ENCODE results near the gene OPALIN.

OPALIN gene

DNA sequence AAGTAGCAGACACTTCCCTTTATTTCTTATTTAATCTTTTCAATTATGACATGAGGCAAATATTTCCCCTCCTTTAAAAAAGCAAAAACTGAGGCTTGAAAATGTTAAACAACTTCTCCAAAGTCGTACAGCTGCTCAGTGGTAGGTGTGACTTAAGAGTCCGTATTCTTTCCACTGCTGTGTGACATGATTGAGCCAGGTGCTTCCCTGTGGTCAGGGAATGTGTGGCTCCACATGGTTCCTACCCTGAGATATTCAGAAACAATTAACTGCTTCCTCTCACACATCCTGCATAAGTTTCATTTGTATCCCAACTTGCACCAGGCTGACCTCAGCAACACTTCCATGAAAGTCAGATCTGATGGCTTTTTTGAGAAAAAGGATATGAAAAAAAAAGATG, 13.6 kb downstream of the OPALIN start:
- no peak for DNase-seq
- Histone ChIP-seq H2AFZ (ENCODE audit: low read depth, low read length) (no peak overlapping the region), H3K4me2 (ENCODE audit: low read length, poor library complexity, severe bottlenecking) (no peak overlapping the region), H3K9ac (ENCODE audit: low read length) (no peak overlapping the region), H3K4ac (ENCODE audit: low read depth in 1 of 2, low read length in 2 of 2) (no peak overlapping the region), H3K23ac (ENCODE audit: low read length in 2 of 2) (no peak overlapping the region), H3K18ac (ENCODE audit: low read depth in 1 of 2, low read length in 2 of 2) (no peak overlapping the region), H2AK5ac (ENCODE audit: low read length, severe bottlenecking) (no peak overlapping the region), H2BK15ac (ENCODE audit: low read depth, poor library complexity, severe bottlenecking) (no peak overlapping the region), H2BK5ac (ENCODE audit: low read depth, low read length, poor library complexity, severe bottlenecking) (no peak overlapping the region), H4K8ac (ENCODE audit: low read length) (no peak overlapping the region), H2BK120ac (ENCODE audit: low read depth, low read length) (no peak overlapping the region), H2BK12ac (ENCODE audit: low read length in 2 of 2) (no peak overlapping the region), H3K9me3 (ENCODE audit: control insufficient read depth, low read length) (peaks cover 11% of the 10 kb centered on the region), H4K91ac (ENCODE audit: low read length) (no peak overlapping the region), H3K79me1 (replicated peaks; ENCODE audit: low read length, poor library complexity, severe bottlenecking) (no peaks in the 10 kb centered on the region), H3K14ac (ENCODE audit: low read length in 2 of 2) (no peak overlapping the region), H3K27me3 (ENCODE audit: control insufficient read depth in 1 of 2, insufficient read depth in 1 of 2, low read length in 2 of 2) (peaks cover 4 to 16% of the 10 kb centered on the region in 2 experiments), H3K4me1 (ENCODE audit: control insufficient read depth, insufficient read depth, low read depth, low read length) (no peaks in the 10 kb centered on the region), H3K36me3 (ENCODE audit: control insufficient read depth in 1 of 2, insufficient read depth in 2 of 2, low read depth in 1 of 2, low read length in 2 of 2) (no peaks in the 10 kb centered on the region), H3K4me3 (ENCODE audit: insufficient read depth in 1 of 2, low read depth in 1 of 2, low read length in 2 of 2) (no peak overlapping the region), H3K27ac (ENCODE audit: low read length, poor library complexity, severe bottlenecking) (no peak overlapping the region)
- WGBS = 50% methylated on average over 2 of the region's 2 CpGs

DNA sequence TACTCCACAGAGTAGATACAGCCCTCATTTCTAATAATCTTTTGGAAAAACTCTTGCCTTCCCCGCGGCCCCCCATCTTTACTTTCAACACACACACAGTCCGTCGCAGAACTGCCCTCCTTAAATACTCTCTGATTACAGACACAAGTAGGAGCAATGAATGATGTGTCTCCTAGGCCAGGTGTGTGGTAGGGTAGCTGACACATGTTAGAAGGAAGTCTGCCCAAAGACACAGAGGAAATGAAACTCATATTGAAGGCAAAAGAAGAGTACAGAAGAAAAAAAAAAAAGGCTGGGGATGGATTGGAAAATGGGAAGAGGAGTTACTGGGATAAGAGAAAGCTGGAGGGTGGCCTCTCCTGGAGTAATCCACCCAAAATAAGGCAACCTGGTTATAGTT, 14.6 kb downstream of the OPALIN start:
- Histone ChIP-seq H2AK5ac (ENCODE audit: low read length, severe bottlenecking) (no peak overlapping the region), H4K8ac (ENCODE audit: low read length) (no peak overlapping the region), H3K27ac (ENCODE audit: low read length, poor library complexity, severe bottlenecking) (no peak overlapping the region), H3K14ac (ENCODE audit: low read length in 2 of 2) (no peak overlapping the region), H2AFZ (ENCODE audit: low read depth, low read length) (no peak overlapping the region), H4K91ac (ENCODE audit: low read length) (no peak overlapping the region), H3K4me1 (ENCODE audit: control insufficient read depth, insufficient read depth, low read depth, low read length) (no peaks in the 10 kb centered on the region), H3K4me2 (ENCODE audit: low read length, poor library complexity, severe bottlenecking) (no peak overlapping the region), H2BK15ac (ENCODE audit: low read depth, poor library complexity, severe bottlenecking) (no peak overlapping the region), H3K18ac (ENCODE audit: low read depth in 1 of 2, low read length in 2 of 2) (no peak overlapping the region), H3K36me3 (ENCODE audit: control insufficient read depth in 1 of 2, insufficient read depth in 2 of 2, low read depth in 1 of 2, low read length in 2 of 2) (no peaks in the 10 kb centered on the region), H3K4me3 (ENCODE audit: insufficient read depth in 1 of 2, low read depth in 1 of 2, low read length in 2 of 2) (no peak overlapping the region), H3K27me3 (ENCODE audit: control insufficient read depth in 1 of 2, insufficient read depth in 1 of 2, low read length in 2 of 2) (peaks cover 4 to 11% of the 10 kb centered on the region in 2 experiments), H3K4ac (ENCODE audit: low read depth in 1 of 2, low read length in 2 of 2) (no peak overlapping the region), H3K9ac (ENCODE audit: low read length) (no peak overlapping the region), H2BK5ac (ENCODE audit: low read depth, low read length, poor library complexity, severe bottlenecking) (no peak overlapping the region), H2BK120ac (ENCODE audit: low read depth, low read length) (no peak overlapping the region), H3K79me1 (replicated peaks; ENCODE audit: low read length, poor library complexity, severe bottlenecking) (no peaks in the 10 kb centered on the region), H3K9me3 (ENCODE audit: control insufficient read depth, low read length) (peaks cover 11% of the 10 kb centered on the region), H2BK12ac (ENCODE audit: low read length in 2 of 2) (no peak overlapping the region), H3K23ac (ENCODE audit: low read length in 2 of 2) (no peak overlapping the region)
- WGBS = 100% methylated on average over 4 of the region's 4 CpGs
- no peak for DNase-seq

DNA sequence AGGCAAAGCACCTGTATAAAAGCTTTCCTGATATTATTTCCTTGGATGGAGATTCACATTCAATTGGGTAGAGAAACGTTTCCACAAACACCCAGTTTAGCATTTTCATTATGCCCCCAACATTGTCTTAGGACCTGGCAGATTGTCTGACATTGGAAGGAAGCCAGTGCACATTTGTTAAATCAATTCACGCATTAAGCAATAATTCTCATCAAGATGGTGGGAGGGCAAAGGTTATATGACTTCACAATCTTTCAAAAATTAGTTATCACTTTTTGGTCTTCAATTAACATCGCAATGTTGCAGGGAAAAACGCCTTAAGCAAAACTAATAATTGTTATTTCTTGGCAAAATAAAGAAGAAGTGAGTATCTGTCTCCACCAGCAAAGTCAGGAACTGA, 16.4 kb downstream of the OPALIN start:
- WGBS = 85% methylated on average over 2 of the region's 4 CpGs

DNA sequence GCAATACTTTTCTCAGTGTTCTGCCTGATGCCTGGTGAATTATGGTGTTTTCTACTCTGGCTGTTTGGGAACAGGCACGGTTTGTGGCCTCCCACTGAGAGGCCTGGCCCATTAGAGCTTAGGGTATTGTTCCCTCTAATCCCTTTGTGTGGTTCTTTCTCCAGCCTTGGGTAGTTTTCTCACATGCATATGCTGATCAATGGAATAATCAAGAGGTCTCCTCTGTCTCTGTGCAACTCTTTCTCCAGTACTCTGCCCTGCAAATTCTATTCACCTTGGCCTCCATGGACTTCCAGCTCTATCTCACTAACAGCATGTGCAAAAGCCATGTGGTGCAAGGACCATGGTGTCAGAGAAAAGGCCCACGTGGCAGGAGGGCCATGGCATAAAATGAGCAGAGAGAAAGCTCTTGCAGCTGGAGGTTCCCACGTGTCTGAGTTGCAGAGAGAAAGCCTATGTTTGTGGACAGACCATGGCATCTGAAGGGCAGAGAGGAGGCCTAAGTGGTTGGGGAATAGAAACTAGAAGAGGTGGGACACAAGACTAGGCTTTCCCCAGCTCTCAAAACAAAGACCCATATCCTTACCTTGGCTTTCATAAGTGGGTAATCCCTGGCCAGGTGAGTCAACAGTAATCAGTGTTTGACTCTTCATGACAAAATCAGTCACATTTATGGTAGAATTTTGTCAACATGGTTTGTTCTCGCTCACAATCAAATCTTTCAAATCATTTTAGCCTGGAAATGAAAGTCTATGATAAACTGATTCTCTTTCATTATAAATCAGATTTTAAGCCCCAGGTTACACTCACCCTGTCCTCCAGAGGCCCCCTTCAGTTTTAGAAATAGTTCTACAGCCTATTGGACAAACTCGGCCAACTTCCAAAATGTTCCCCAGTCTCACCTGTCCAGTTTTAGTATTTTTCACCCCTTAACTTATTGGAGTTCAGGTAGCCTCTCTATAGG, 17.3 kb downstream of the OPALIN start:
- H3K4me1 ChIP-seq (ENCODE audit: control insufficient read depth, insufficient read depth, low read depth, low read length) = no peaks in the 10 kb centered on the region
- no peak overlapping the region for H3K4ac ChIP-seq (ENCODE audit: low read depth in 1 of 2, low read length in 2 of 2)
- H3K9ac ChIP-seq (ENCODE audit: low read length) = no peak overlapping the region
- H3K27ac ChIP-seq (ENCODE audit: low read length, poor library complexity, severe bottlenecking) = no peak overlapping the region
- no peaks in the 10 kb centered on the region for H3K36me3 ChIP-seq (ENCODE audit: control insufficient read depth in 1 of 2, insufficient read depth in 2 of 2, low read depth in 1 of 2, low read length in 2 of 2)
- no peak overlapping the region for H2AFZ ChIP-seq (ENCODE audit: low read depth, low read length)
- no peak overlapping the region for H2AK5ac ChIP-seq (ENCODE audit: low read length, severe bottlenecking)
- no peaks in the 10 kb centered on the region for H3K79me1 ChIP-seq (replicated peaks; ENCODE audit: low read length, poor library complexity, severe bottlenecking)
- no peak overlapping the region for H3K18ac ChIP-seq (ENCODE audit: low read depth in 1 of 2, low read length in 2 of 2)
- H2BK5ac ChIP-seq (ENCODE audit: low read depth, low read length, poor library complexity, severe bottlenecking) = no peak overlapping the region
- 51% methylated on average over 5 of the region's 5 CpGs for WGBS
- peaks cover 10% of the 10 kb centered on the region for H3K9me3 ChIP-seq (ENCODE audit: control insufficient read depth, low read length)
- no peak overlapping the region for H2BK15ac ChIP-seq (ENCODE audit: low read depth, poor library complexity, severe bottlenecking)
- peaks cover 15 to 19% of the 10 kb centered on the region in 2 experiments for H3K27me3 ChIP-seq (ENCODE audit: control insufficient read depth in 1 of 2, insufficient read depth in 1 of 2, low read length in 2 of 2)
- H3K4me2 ChIP-seq (ENCODE audit: low read length, poor library complexity, severe bottlenecking) = no peak overlapping the region
- H2BK12ac ChIP-seq (ENCODE audit: low read length in 2 of 2) = no peak overlapping the region
- DNase-seq = no peak
- no peak overlapping the region for H3K14ac ChIP-seq (ENCODE audit: low read length in 2 of 2)
- H3K4me3 ChIP-seq (ENCODE audit: insufficient read depth in 1 of 2, low read depth in 1 of 2, low read length in 2 of 2) = no peak overlapping the region
- no peak overlapping the region for H3K23ac ChIP-seq (ENCODE audit: low read length in 2 of 2)
- H4K91ac ChIP-seq (ENCODE audit: low read length) = no peak overlapping the region
- H2BK120ac ChIP-seq (ENCODE audit: low read depth, low read length) = no peak overlapping the region
- H4K8ac ChIP-seq (ENCODE audit: low read length) = no peak overlapping the region

More for the DNA sequence above, 16.4 kb downstream of the OPALIN start:
- Histone ChIP-seq H3K18ac (ENCODE audit: low read depth in 1 of 2, low read length in 2 of 2) (no peak overlapping the region), H3K4ac (ENCODE audit: low read depth in 1 of 2, low read length in 2 of 2) (no peak overlapping the region), H2BK120ac (ENCODE audit: low read depth, low read length) (no peak overlapping the region), H2AK5ac (ENCODE audit: low read length, severe bottlenecking) (no peak overlapping the region), H3K27ac (ENCODE audit: low read length, poor library complexity, severe bottlenecking) (no peak overlapping the region), H2AFZ (ENCODE audit: low read depth, low read length) (no peak overlapping the region), H3K9ac (ENCODE audit: low read length) (no peak overlapping the region), H4K91ac (ENCODE audit: low read length) (no peak overlapping the region), H3K9me3 (ENCODE audit: control insufficient read depth, low read length) (peaks cover 11% of the 10 kb centered on the region), H3K14ac (ENCODE audit: low read length in 2 of 2) (no peak overlapping the region), H3K27me3 (ENCODE audit: control insufficient read depth in 1 of 2, insufficient read depth in 1 of 2, low read length in 2 of 2) (peaks cover 10 to 16% of the 10 kb centered on the region in 2 experiments), H3K79me1 (replicated peaks; ENCODE audit: low read length, poor library complexity, severe bottlenecking) (no peaks in the 10 kb centered on the region), H2BK15ac (ENCODE audit: low read depth, poor library complexity, severe bottlenecking) (no peak overlapping the region), H3K4me1 (ENCODE audit: control insufficient read depth, insufficient read depth, low read depth, low read length) (no peaks in the 10 kb centered on the region), H3K4me2 (ENCODE audit: low read length, poor library complexity, severe bottlenecking) (no peak overlapping the region), H2BK12ac (ENCODE audit: low read length in 2 of 2) (no peak overlapping the region), H4K8ac (ENCODE audit: low read length) (no peak overlapping the region), H3K23ac (ENCODE audit: low read length in 2 of 2) (no peak overlapping the region), H2BK5ac (ENCODE audit: low read depth, low read length, poor library complexity, severe bottlenecking) (no peak overlapping the region), H3K36me3 (ENCODE audit: control insufficient read depth in 1 of 2, insufficient read depth in 2 of 2, low read depth in 1 of 2, low read length in 2 of 2) (no peaks in the 10 kb centered on the region), H3K4me3 (ENCODE audit: insufficient read depth in 1 of 2, low read depth in 1 of 2, low read length in 2 of 2) (no peak overlapping the region)
- DNase-seq = no peak

Measured in mesenchymal stem cell (in vitro differentiated cells and primary cell).